ENCODE measurements around the gene NXPH2. TPM values are rescaled to one million over a fixed set of nuclear protein-coding genes. Genes with fewer than 3 reads are reported as not detected.
A peak's percentile ranks its signal among the peaks of the same experiment; 100 is the strongest.

The NXPH2 gene
- total RNA-seq, 1 donor from 2014 or later = 0.12 TPM

DNA sequence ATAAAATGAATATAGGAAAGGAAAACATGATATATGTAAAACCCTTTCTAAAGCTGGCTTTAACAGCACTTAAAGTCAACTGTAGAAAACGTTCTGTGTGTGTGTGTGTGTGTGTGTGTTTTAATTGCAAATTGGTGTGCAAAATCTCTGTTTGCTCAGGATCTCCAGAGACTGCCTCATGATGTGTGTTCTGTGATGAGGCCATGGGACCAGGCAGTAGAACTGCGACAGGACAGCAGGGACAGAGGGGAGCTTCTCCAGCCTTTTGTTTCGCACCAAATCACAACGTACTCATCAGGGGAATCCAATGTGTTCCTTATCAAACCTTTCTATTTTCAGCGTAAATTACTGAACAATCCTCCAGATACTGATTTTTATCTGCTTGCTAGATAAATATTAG lies 66.7 kb downstream of the NXPH2 start:
- no peak overlapping the region for H3K4me3 ChIP-seq (ENCODE audit: low read depth, low read length)
- no peak for DNase-seq (ENCODE audit: low read depth)
- TF ChIP-seq, protein P1, sequence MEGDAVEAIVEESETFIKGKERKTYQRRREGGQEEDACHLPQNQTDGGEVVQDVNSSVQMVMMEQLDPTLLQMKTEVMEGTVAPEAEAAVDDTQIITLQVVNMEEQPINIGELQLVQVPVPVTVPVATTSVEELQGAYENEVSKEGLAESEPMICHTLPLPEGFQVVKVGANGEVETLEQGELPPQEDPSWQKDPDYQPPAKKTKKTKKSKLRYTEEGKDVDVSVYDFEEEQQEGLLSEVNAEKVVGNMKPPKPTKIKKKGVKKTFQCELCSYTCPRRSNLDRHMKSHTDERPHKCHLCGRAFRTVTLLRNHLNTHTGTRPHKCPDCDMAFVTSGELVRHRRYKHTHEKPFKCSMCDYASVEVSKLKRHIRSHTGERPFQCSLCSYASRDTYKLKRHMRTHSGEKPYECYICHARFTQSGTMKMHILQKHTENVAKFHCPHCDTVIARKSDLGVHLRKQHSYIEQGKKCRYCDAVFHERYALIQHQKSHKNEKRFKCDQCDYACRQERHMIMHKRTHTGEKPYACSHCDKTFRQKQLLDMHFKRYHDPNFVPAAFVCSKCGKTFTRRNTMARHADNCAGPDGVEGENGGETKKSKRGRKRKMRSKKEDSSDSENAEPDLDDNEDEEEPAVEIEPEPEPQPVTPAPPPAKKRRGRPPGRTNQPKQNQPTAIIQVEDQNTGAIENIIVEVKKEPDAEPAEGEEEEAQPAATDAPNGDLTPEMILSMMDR (conservative IDR thresholded peaks at IDR 0.05; ENCODE audit: low read depth, low read length) = no peak

DNA sequence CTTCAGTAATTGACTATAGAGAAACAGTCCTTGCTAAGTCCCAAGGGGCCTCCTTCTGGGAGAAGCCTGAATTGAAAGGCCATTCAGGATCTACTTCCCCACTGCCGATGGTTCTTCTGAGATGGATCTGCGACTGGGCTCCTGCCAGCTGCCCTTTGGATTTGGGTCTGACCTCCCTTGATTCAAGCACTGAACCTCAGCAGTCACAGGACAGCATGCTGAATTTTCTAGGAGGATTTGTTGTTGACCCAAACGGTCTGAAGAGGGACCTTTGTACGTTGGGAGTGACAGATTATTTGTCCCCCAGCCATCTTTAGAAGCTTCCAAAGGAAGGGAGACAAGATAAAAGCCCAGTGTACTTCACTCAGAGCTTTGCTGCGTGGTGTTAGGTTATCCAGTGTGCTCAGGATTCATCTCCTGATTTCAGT lies 67.1 kb downstream of the NXPH2 start:
- TF ChIP-seq, protein P1 (conservative IDR thresholded peaks at IDR 0.05; ENCODE audit: low read depth, low read length) = peak; percentile 28
- DNase-seq (ENCODE audit: low read depth) = no peak
- no peak overlapping the region for H3K4me3 ChIP-seq (ENCODE audit: low read depth, low read length)

DNA sequence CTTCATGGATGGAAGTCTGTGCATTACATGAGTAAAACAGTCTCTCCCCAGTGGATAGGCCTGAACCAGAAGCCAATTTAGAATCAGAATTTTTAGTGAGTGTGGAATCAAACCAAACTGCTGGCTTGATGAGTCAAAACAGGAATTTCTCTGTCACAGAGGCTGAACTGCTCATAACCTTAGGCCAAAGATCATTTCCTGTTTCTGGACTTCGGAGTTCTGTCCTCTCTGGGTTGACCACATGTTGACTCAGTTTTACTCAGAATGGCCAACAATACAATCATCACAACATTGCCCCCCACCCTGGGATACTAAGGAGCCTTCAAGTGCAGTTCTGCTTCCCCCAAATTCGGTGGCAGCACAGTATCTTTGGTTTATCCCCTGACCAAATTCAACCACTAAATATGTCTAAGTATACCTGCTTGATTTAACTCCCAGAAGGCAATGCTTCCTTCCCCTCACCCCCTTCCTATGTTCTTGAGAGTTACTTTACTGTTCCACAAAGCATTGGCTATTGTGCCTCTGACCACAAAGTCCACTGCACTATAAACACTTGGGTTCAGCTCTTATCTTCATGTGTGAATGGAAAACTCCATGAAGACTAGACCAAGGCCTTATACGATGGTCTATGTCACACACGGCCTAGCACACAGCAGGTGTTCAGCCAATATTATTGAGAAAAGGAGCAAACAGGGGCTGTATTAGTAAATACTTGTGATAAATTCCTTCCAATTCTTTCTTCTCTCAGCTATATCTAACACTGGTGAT lies 67.8 kb downstream of the NXPH2 start:
- DNase-seq (ENCODE audit: low read depth) = peak; percentile 50
- no peak overlapping the region for H3K4me3 ChIP-seq (ENCODE audit: low read depth, low read length)
- TF ChIP-seq, protein P1 (conservative IDR thresholded peaks at IDR 0.05; ENCODE audit: low read depth, low read length) = no peak

DNA sequence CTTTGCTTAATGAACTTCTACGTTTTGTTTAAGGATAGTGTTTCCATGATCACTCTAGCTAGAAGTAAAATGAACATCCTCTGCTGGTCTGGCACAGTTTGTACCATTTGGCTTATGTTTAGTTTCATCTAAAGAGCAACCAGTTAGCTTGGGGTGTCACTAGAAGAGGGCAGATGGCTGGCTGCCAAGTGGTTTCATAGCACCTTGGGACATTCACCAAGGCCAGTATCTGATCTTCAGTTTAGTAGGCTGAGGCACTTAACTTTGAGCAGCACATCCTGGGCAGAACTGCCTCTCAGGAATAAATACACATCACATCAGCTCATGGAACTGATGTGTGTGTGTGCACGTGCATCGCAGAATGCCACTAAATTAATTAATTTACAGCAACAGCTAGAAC lies 68.4 kb downstream of the NXPH2 start:
- TF ChIP-seq, protein P1 (conservative IDR thresholded peaks at IDR 0.05; ENCODE audit: low read depth, low read length) = no peak
- no peak for DNase-seq (ENCODE audit: low read depth)
- H3K4me3 ChIP-seq (ENCODE audit: low read depth, low read length) = no peak overlapping the region

DNA sequence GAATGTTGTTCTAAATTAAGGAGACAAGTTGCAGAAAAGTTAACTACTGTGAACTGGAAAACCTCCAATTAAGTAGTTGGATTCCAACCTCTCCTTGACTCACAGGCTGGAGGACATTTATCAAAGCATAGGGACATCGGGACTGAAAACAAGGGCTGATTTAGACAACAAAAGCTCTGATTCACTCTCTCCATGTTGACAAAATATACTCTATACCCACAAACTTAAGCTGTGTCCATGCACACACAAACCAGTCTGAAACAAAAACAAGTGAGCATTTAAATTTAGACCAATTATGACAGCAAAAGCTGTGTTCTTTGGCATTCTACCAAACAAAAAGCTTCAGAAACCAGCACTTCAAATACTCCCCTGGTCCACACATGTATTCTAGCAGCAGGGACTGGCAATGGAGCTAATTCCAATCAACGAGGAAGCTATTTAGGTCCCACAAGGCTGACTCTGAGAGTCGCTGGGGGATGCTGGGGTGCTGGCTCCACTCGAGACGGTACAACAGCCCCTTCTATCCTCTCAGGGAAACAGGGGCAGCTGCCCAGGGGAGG lies 71.4 kb downstream of the NXPH2 start:
- TF ChIP-seq, protein P1 (conservative IDR thresholded peaks at IDR 0.05; ENCODE audit: low read depth, low read length) = no peak
- DNase-seq (ENCODE audit: low read depth) = no peak
- no peak overlapping the region for H3K4me3 ChIP-seq (ENCODE audit: low read depth, low read length)

DNA sequence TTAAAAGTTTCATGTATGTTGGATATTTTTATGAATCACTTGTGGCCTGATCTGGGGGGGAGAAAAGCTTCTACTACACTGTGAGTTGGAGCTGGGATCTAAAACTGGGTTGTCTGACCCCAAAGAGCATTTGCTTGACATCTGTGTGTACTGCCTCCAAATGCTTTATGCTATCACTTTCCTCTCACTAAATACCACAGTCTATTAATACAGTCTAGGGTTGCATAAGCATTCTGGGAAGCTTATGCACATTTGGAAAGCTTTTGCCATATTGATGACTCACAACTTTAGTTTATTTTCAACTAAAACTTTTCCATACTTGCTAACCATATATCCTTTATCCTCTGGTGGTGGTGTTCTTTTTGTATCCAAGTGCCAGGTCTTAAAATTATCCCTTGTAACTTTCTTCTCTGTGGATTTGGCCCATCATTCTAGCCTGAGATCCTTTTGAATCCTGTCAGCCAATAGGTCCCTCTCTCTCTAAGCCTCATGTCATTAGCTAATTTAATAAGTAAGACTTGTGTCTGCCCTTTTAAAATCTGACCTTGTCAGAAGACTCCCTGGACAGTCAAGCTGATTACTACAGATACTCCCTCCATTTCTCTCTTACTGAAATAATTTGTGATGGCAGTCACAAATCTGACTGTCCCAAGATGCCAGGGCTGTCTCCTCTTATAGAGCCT lies 72.7 kb downstream of the NXPH2 start:
- no peak for DNase-seq (ENCODE audit: low read depth)
- TF ChIP-seq, protein P1 (conservative IDR thresholded peaks at IDR 0.05; ENCODE audit: low read depth, low read length) = no peak
- H3K4me3 ChIP-seq (ENCODE audit: low read depth, low read length) = no peak overlapping the region

Measured in epithelial cell of proximal tubule (primary cell).